Thyroid gland (tissue), 4 donors: Measurements from ENCODE around the gene AP1M2.

Experiments used
- POLR2A ChIP-seq, 2 donors: fragments of 450-650 bp; IDR thresholded peaks; one replicate each; pipeline ENCODE4 v1.6.1; 2017; ENCODE audit warnings: antibody characterized with exemption in 2 of 2, mild to moderate bottlenecking in 2 of 2, moderate library complexity in 1 of 2
- TF ChIP-seq, protein P1 (sequence below), 6 experiments: fragments of 200-600 bp in 3 of 6; fragments of 450-650 bp in 3 of 6; sonication (generic) in 3 of 6; IDR thresholded peaks; one replicate each; pipeline ENCODE4 v1.5.1; 2016 to 2019; ENCODE audit warnings: antibody characterized with exemption in 6 of 6, mild to moderate bottlenecking in 2 of 6, inconsistent platforms in 1 of 6, moderate library complexity in 1 of 6

DNA sequence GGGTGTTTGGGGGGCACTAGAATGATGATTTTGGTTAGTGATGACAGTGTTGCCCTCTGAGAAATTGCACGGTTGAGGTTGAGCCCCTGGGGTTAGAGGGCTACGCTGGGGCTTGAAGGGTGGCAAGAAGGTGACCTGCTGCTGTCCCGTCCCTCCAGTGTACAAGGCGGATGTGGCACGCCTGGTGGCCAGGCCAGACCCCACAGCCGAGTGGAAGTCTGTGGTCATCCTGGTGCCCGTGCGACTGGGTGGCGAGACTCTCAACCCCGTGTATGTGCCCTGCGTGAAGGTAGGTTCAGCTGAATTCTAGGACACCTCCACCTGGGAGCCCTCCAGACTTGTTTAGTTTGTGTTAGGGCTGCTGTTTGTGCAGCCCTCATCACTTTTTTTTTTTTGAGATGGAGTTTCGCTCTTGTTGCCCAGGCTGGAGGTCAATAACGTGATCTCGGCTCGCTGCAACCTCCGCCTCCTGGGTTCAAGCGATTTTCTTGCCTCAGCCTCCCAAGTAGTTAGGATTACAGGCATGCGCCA, 38.3 kb downstream of the AP1M2 start:
- TF ChIP-seq, protein P1, sequence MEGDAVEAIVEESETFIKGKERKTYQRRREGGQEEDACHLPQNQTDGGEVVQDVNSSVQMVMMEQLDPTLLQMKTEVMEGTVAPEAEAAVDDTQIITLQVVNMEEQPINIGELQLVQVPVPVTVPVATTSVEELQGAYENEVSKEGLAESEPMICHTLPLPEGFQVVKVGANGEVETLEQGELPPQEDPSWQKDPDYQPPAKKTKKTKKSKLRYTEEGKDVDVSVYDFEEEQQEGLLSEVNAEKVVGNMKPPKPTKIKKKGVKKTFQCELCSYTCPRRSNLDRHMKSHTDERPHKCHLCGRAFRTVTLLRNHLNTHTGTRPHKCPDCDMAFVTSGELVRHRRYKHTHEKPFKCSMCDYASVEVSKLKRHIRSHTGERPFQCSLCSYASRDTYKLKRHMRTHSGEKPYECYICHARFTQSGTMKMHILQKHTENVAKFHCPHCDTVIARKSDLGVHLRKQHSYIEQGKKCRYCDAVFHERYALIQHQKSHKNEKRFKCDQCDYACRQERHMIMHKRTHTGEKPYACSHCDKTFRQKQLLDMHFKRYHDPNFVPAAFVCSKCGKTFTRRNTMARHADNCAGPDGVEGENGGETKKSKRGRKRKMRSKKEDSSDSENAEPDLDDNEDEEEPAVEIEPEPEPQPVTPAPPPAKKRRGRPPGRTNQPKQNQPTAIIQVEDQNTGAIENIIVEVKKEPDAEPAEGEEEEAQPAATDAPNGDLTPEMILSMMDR (IDR thresholded peaks at IDR 0.05), result no peak
- TF ChIP-seq POLR2A (IDR thresholded peaks at IDR 0.05), result no peak
